HL-60 (cell line): Measurements from ENCODE around the gene LIME1.

Source experiments
- DNase-seq, 2 experiments: peaks; one replicate each; pipeline ENCODE4 v3.0.0-alpha.2; 2010 to 2020; ENCODE audit warnings: low read depth in 1 of 2, low spot score in 1 of 2
- H3K27ac ChIP-seq: fragments of 250-450 bp; sonication (Bioruptor Pico); replicated peaks from 2 replicates; pipeline ENCODE4 v1.5.1; 2020; ENCODE audit warnings: mild to moderate bottlenecking, moderate library complexity
- H3K27me3 ChIP-seq: fragments of 250-450 bp; sonication (Bioruptor Pico); 2 replicates; pipeline ENCODE4 v1.5.1; 2021; ENCODE audit warnings: mild to moderate bottlenecking, moderate library complexity; ENCODE audit not compliant: insufficient read depth, poor library complexity, severe bottlenecking
- H3K4me3 ChIP-seq: replicated peaks from 2 replicates; pipeline ENCODE4 v1.5.1; 2011; ENCODE audit warnings: mild to moderate bottlenecking, control low read depth, low read length; ENCODE audit not compliant: insufficient read depth
- CTCF ChIP-seq: IDR thresholded peaks from one replicate; pipeline ENCODE4 v1.5.1; 2011; ENCODE audit warnings: low read length, control low read depth, inconsistent platforms; ENCODE audit not compliant: insufficient read depth
- GABPA ChIP-seq: IDR thresholded peaks from 2 replicates; pipeline ENCODE4 v1.6.1; 2012; ENCODE audit warnings: low read depth
- POLR2AphosphoS5 ChIP-seq: IDR thresholded peaks from 2 replicates; pipeline ENCODE4 v1.6.1; 2012; ENCODE audit warnings: low read depth
- REST ChIP-seq: IDR thresholded peaks from 2 replicates; pipeline ENCODE4 v1.6.1; 2012; ENCODE audit warnings: low read depth; ENCODE audit not compliant: insufficient replicate concordance
- SPI1 ChIP-seq: IDR thresholded peaks from 2 replicates; pipeline ENCODE4 v1.6.1; 2012; ENCODE audit warnings: low read depth, mild to moderate bottlenecking, borderline replicate concordance

LIME1 gene

DNA sequence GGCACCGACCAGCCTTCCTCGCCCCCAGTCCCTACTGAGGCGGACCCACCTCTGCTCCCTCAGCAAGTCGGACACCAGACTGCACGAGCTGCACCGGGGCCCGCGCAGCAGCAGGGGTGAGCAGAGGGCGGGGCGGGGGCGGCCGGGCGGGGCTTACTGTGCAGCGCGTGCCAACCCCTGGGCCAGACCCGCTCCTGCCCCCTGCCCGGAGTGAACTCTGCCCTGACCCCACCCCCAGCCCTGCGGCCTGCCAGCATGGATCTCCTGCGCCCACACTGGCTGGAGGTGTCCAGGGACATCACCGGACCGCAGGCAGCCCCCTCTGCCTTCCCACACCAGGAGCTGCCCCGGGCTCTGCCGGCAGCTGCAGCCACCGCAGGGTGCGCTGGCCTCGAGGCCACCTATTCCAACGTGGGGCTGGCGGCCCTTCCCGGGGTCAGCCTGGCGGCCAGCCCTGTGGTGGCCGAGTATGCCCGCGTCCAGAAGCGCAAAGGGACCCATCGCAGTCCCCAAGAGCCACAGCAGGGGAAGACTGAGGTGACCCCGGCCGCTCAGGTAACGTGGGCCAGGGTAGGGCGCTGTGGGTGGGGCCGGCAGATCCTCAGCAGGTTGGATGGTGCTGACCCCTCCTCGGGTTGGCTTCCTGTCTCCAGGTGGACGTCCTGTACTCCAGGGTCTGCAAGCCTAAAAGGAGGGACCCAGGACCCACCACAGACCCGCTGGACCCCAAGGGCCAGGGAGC lies 1.7 kb downstream of the LIME1 start:
- Histone ChIP-seq H3K4me3 (no peak overlapping the region), H3K27me3 (no peaks in the 10 kb centered on the region), H3K27ac (no peak overlapping the region)
- no peak for DNase-seq
- no peak for TF ChIP-seq GABPA
- no peak for TF ChIP-seq CTCF
- no peak for TF ChIP-seq REST
- no peak for TF ChIP-seq SPI1
- no peak; the same call in 1 of the 2 replicates for TF ChIP-seq POLR2AphosphoS5

- no peak for TF ChIP-seq GABPA
- no peak for TF ChIP-seq REST
- no peak for TF ChIP-seq SPI1
- no peak for TF ChIP-seq CTCF
- no peak for TF ChIP-seq POLR2AphosphoS5
- DNase-seq, result no peak
- no peaks in the 10 kb centered on the region for H3K27me3 ChIP-seq
- H3K4me3 ChIP-seq, result no peak overlapping the region
- H3K27ac ChIP-seq, result no peak overlapping the region
Measured at GRCh38 chr20:63738687-63739129, 2.2 kb downstream of the LIME1 start.

DNA sequence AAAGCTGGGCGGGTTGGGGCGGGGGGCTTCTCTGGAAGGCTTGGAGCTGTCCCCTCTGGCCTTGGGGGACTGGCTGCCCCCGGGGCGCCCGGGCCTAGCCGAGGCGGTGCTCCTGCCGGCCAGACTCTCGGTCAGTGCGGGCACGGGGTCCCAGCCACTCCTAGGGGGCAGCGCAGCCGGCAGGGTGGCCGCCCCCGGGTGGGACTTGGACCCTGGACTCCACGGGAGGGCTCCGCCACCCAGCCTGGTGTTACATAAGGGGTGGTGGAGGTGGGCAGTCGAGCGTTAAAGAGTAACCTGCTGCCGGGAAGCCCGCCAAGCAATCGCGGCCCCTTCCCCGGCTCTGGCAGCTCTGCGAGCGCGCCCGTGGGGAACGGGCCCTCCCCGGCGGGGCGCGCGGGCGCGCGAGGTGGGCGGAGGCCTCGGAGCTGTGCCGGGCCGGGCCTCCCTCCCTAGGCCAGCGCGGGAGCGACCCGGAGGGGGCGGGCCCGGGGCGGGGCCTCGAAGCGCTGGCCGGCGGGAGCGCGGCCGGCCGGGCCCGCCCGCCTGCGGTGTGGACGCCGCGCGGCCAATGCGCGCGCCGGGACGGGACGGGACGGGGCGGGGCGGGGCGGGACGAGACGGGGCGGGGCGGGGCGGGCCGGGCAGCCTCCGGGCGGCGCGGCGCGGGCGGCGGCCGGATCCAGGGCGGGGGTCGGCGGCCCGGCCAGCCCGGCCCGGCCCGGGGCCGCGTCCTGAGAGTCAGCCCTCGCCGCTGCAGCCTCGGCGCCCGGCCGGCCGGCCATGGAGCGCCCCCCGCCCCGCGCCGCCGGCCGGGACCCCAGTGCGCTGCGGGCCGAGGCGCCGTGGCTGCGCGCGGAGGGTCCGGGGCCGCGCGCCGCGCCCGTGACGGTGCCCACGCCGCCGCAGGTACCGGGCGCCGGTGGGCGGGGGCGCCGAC lies 2.9 kb downstream of the LIME1 start, which contains the start of gene SLC2A4RG:
Gene SLC2A4RG (plus strand): TSS at position 647 of the 940 bp plus-strand sequence. CDS start 137 bp downstream, at position 784.
- peak within 1 kb of the TSS; percentile 67 for H3K4me3 ChIP-seq
- H3K27me3 ChIP-seq, result no peaks in the 10 kb centered on the region
- TF ChIP-seq POLR2AphosphoS5 (no peak), GABPA (no peak), CTCF (no peak), REST (no peak), SPI1 (no peak)
- peak within 1 kb of the TSS; percentile 81 for H3K27ac ChIP-seq
- DNase-seq, result peak; percentile 45 to 63
